ENCODE results near the gene SYPL1. TPM values are rescaled to one million over a fixed set of nuclear protein-coding genes. Genes with fewer than 3 reads are reported as not detected.

SYPL1 gene
- total RNA-seq, 1 donor from 2014 or later, result 72.0 TPM

DNA sequence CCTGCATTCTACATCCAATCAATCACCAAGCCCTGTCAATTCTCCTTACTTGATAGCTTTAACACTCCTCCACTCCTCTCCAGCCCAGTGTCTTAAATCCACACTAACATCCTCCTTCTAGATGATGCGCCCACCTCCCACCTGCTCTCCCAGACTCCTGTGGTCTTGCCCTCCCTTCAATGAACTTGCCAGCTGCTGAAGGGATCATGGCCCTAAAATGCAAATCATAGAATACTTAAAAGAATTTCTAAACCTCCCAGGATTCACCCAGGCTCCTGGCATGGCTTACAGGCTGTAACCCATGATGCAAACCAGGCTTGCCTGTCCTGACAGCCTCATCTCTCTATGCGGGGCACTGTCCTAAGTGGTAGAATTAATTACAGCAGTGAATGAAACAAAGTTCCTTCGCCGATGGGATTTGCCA, 43.6 kb downstream of the SYPL1 start:
- peak; percentile 80 for DNase-seq (ENCODE audit: low read depth)

DNA sequence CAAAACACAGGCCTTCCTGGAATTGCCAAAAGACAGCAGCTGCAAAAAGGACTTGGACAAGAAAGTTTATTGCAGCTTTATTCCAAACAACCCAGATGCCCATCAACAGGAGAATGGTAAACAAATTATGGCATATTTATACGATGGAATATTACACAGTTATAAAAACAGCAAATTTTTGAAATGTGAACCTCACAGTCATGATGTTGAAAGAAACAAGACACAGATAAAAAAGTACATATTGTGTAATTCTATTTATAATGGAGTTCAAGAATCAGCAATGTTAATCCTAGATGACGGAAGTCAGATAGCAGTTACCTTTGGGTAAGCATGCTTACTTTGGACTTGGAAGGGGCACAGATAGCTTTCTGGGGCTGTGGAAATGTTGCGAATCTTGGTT, 44.4 kb downstream of the SYPL1 start:
- DNase-seq (ENCODE audit: low read depth), result no peak

GRCh38 chr7:106065575-106066500, 46.3 kb downstream of the SYPL1 start:
- DNase-seq (ENCODE audit: low read depth), result peak; percentile 36

- peak; percentile 100 for DNase-seq (ENCODE audit: low read depth)
Measured at GRCh38 chr7:106064771-106065574, 47.1 kb downstream of the SYPL1 start.

GRCh38 chr7:106064316-106064715, 47.8 kb downstream of the SYPL1 start:
- peak; percentile 78 for DNase-seq (ENCODE audit: low read depth)

DNA sequence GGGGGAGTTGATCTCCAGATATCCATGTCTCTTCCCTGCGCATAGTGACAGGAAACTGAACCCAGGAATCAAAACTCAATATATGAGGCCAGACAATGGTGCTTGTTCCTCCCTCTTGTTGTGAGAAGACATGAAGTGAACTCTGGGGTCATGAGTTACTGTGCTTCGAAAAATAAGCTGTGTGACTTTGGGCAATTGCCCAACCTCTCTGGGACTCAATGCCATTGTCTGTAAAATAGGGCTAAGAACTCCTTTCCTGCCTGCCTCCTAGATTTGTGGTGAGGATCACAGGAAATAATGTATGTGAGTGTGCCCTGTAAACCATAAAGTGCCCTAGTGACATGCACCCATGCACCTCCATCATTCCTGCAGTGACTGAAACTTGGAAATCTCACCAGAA, 48.4 kb downstream of the SYPL1 start:
- no peak for DNase-seq (ENCODE audit: low read depth)

DNA sequence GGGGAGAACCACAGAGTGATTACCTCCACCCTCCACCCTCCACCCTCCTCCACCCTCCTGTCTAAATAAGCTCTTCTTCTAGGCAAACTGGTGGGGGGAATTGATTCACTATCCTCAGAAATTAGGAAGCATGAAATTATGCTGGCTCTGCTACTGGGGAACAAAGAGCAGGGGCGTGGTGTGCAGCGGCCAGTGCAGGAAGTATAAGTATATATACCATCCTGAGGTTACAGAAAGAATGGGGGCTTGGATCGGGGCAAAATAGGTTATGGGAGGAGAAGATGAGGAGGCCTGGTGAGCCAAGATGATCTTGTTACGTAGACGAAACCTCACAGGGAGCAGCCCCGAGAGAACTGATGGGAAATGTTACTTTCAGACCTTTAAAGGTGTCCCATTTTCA, 49.1 kb downstream of the SYPL1 start:
- no peak for DNase-seq (ENCODE audit: low read depth)

GRCh38 chr7:106062521-106062931, 49.6 kb downstream of the SYPL1 start:
- DNase-seq (ENCODE audit: low read depth), result no peak

- DNase-seq (ENCODE audit: low read depth), result peak; percentile 69
Measured at GRCh38 chr7:106062006-106062405, 50.1 kb downstream of the SYPL1 start.

DNA sequence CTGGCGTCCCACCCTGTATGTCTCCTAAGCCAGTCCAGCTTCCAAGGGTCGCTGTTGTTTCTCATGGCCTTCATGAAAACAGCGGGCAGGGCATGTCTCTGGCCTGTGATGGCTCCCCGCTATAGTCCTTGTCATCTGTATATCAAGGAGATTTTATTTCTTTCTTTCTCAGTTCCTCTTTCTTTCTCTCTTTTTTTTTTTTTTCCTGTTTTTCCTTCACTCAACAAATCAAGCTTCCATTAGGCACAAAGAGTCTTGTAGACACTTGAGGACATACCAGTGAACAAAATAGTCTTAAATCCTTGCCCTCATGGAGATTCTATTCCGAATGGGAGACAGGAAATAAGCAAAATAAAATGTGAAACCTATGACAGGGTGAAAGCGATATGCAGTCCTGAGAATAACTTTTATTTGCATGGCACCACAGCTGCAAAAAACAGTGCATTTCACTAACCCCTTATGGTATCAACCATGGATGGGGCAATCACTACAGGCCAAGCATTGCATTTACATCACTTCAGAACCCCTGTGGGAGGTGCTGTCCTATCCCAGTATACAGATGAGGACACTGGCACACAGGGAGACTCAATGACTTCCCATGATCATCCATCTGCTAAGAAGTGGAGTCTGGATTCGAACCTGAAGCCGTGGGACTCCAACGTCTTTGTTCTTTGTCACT, 50.7 kb downstream of the SYPL1 start:
- DNase-seq (ENCODE audit: low read depth), result no peak

- DNase-seq (ENCODE audit: low read depth), result no peak
Measured at GRCh38 chr7:106060394-106060920, 51.7 kb downstream of the SYPL1 start.

GRCh38 chr7:106059556-106059955, 52.6 kb downstream of the SYPL1 start:
- no peak for DNase-seq (ENCODE audit: low read depth)

GRCh38 chr7:106058928-106059324, 53.2 kb downstream of the SYPL1 start:
- DNase-seq (ENCODE audit: low read depth), result no peak

DNA sequence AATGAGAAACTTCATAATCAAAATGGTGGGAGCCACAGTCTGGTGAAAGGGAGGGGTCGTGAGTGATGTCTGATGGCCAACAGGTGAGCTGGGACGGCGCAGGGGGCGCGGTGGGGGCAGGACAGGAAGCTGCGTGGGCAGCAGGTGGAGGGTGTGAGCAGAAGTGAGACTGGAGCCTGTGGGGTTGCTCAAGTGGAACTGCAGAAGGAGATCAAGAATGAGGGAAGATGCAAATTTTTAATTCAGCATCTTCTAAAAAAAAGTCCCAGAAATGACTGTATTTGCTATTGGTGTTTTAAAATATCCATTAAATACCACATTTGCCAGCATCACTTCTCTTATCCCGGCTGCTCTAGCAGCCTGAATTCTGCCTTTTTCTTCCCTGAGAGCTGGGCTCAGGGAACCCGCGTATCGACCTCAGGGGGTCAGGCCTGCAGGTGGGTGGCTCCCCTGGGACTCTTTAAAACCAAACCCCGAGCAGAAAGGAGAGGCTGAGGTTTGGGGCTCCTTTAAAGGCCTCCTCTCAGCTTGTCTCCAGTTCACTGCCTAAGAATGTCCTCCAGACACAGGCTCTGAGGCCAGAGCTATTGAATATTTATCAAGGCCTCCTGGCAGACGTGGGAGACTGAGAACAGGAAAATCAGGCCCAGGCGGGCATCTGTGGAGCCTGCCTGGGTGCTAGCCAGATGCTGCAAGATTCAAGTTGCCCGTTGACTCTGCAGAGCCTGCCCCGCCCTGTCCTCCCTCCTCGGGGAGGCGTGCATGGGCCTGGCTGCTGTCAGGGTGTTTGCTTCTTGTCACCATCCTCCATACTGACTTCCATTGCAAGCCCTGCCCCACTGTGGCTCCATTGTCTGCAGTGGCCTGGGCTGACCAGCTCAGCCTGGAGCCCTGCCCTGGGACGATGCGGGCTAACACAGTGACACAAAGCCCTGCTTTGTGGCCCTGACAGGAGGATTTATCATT, 53.9 kb downstream of the SYPL1 start:
- DNase-seq (ENCODE audit: low read depth), result peak; percentile 22

GRCh38 chr7:106057204-106057961, 54.7 kb downstream of the SYPL1 start:
- DNase-seq (ENCODE audit: low read depth), result no peak

- DNase-seq (ENCODE audit: low read depth), result peak; percentile 86
Measured at GRCh38 chr7:106056513-106057203, 55.5 kb downstream of the SYPL1 start.

GRCh38 chr7:106054971-106055532, 57.1 kb downstream of the SYPL1 start:
- no peak for DNase-seq (ENCODE audit: low read depth)

GRCh38 chr7:106054156-106054910, 57.8 kb downstream of the SYPL1 start:
- no peak for DNase-seq (ENCODE audit: low read depth)

Measured in myocyte (in vitro differentiated cells).